Epidermal melanocyte (primary cell): ENCODE data around the gene CCR9.

Experiments
- DNase-seq: peaks from one replicate; pipeline ENCODE4 v3.0.0; 2011; ENCODE audit warnings: low spot score; ENCODE audit not compliant: insufficient read length

Gene CCR9

GRCh38 chr3:45872569-45872968 lies 13.8 kb upstream of the CCR9 start:
- DNase-seq, result no peak

GRCh38 chr3:45873036-45873435 lies 13.3 kb upstream of the CCR9 start:
- no peak for DNase-seq

- no peak for DNase-seq
Measured at GRCh38 chr3:45873638-45874037, 12.7 kb upstream of the CCR9 start.

- DNase-seq, result no peak
Measured at GRCh38 chr3:45874677-45875346, 11.5 kb upstream of the CCR9 start.

- DNase-seq, result no peak
Measured at GRCh38 chr3:45878124-45878523, 8.2 kb upstream of the CCR9 start.

GRCh38 chr3:45880725-45881077 lies 5.6 kb upstream of the CCR9 start:
- DNase-seq, result no peak

- no peak for DNase-seq
Measured at GRCh38 chr3:45881078-45882022, 5.0 kb upstream of the CCR9 start.

- no peak for DNase-seq
Measured at GRCh38 chr3:45884368-45885201, 1.8 kb upstream of the CCR9 start.

GRCh38 chr3:45887285-45887684 lies 942 bp downstream of the CCR9 start:
- DNase-seq, result no peak

GRCh38 chr3:45887759-45888511 lies 1.6 kb downstream of the CCR9 start:
- DNase-seq, result no peak

- no peak for DNase-seq
Measured at GRCh38 chr3:45889337-45889736, 3.0 kb downstream of the CCR9 start.

GRCh38 chr3:45890405-45890804 lies 4.1 kb downstream of the CCR9 start:
- no peak for DNase-seq

- DNase-seq, result no peak
Measured at GRCh38 chr3:45892161-45892560, 5.8 kb downstream of the CCR9 start.

- no peak for DNase-seq
Measured at GRCh38 chr3:45894015-45894414, 7.7 kb downstream of the CCR9 start.

- no peak for DNase-seq
Measured at GRCh38 chr3:45895686-45896468, 9.5 kb downstream of the CCR9 start.

- DNase-seq, result no peak
Measured at GRCh38 chr3:45896956-45897355, 10.6 kb downstream of the CCR9 start.

GRCh38 chr3:45904931-45905330 lies 18.6 kb downstream of the CCR9 start:
- no peak for DNase-seq

- DNase-seq, result no peak
Measured at GRCh38 chr3:45905755-45906154, 19.4 kb downstream of the CCR9 start.

- no peak for DNase-seq
Measured at GRCh38 chr3:45906681-45907407, 20.5 kb downstream of the CCR9 start.
